Liver (tissue), 9 donors: ENCODE data around the gene SPRYD3. TPM values are rescaled to one million over a fixed set of nuclear protein-coding genes. Genes with fewer than 3 reads are reported as not detected.

Experiments used
- DNase-seq: peaks from one replicate; pipeline ENCODE4 v3.0.0-alpha.2; 2017; ENCODE audit warnings: low spot score
- H3K27ac ChIP-seq, 2 donors: one replicate each; pipeline ENCODE4 v1.7.0; 2013; ENCODE audit warnings: inconsistent platforms in 2 of 2, low read length in 2 of 2, control low read depth in 1 of 2, low read depth in 1 of 2, mild to moderate bottlenecking in 1 of 2
- H3K27me3 ChIP-seq, 4 donors: one replicate each; pipeline versions ENCODE4 v1.6.1 to v1.7.0; 2013; ENCODE audit warnings: low read length in 3 of 4, inconsistent platforms in 1 of 4, mild to moderate bottlenecking in 1 of 4, moderate library complexity in 1 of 4; ENCODE audit not compliant: control insufficient read depth in 4 of 4, insufficient read depth in 4 of 4
- H3K36me3 ChIP-seq, 4 donors: one replicate each; pipeline versions ENCODE4 v1.6.1 to v1.7.0; 2013; ENCODE audit warnings: low read length in 3 of 4, mild to moderate bottlenecking in 3 of 4, low read depth in 1 of 4, moderate library complexity in 1 of 4; ENCODE audit not compliant: control insufficient read depth in 4 of 4, insufficient read depth in 3 of 4
- H3K4me1 ChIP-seq, 4 donors: one replicate each; pipeline versions ENCODE4 v1.6.1 to v1.7.0; 2013; ENCODE audit warnings: low read length in 3 of 4, mild to moderate bottlenecking in 3 of 4, moderate library complexity in 1 of 4; ENCODE audit not compliant: control insufficient read depth in 4 of 4, insufficient read depth in 4 of 4
- H3K4me3 ChIP-seq, 3 donors: one replicate each; pipeline versions ENCODE4 v1.6.1 to v1.7.0; 2013; ENCODE audit warnings: low read length in 3 of 3, control low read depth in 1 of 3, low read depth in 1 of 3, mild to moderate bottlenecking in 1 of 3
- H3K9ac ChIP-seq, 2 donors: one replicate each; pipeline ENCODE4 v1.7.0; 2013; ENCODE audit warnings: low read length in 2 of 2, mild to moderate bottlenecking in 2 of 2, moderate library complexity in 2 of 2, control low read depth in 1 of 2, low read depth in 1 of 2
- H3K9me3 ChIP-seq, 4 donors: one replicate each; pipeline versions ENCODE4 v1.6.1 to v1.7.0; 2013; ENCODE audit warnings: low read length in 3 of 4; ENCODE audit not compliant: control insufficient read depth in 4 of 4
- EGR1 ChIP-seq, 2 donors: IDR thresholded peaks; 2 replicates each; pipeline ENCODE4 v1.6.1; 2016 to 2018; ENCODE audit warnings: antibody characterized with exemption in 2 of 2, low read depth in 2 of 2
- FOXA1 ChIP-seq: IDR thresholded peaks from 2 replicates; pipeline ENCODE4 v1.6.1; 2016; ENCODE audit warnings: antibody characterized with exemption
- FOXA2 ChIP-seq: IDR thresholded peaks from 2 replicates; pipeline ENCODE4 v1.6.1; 2016; ENCODE audit warnings: antibody characterized with exemption
- GABPA ChIP-seq, 2 donors: IDR thresholded peaks in 1 of 2; conservative IDR thresholded peaks in 1 of 2; 2 replicates each; pipeline ENCODE4 v1.6.1; 2016; ENCODE audit warnings: antibody characterized with exemption in 2 of 2, mild to moderate bottlenecking in 1 of 2, moderate library complexity in 1 of 2
- HNF4A ChIP-seq, 2 donors: conservative IDR thresholded peaks; 2 replicates each; pipeline ENCODE4 v1.6.1; 2016; ENCODE audit warnings: antibody characterized with exemption in 2 of 2, mild to moderate bottlenecking in 2 of 2
- HNF4G ChIP-seq: IDR thresholded peaks from 2 replicates; pipeline ENCODE4 v1.6.1; 2016; ENCODE audit warnings: antibody characterized with exemption
- JUND ChIP-seq, 2 donors: IDR thresholded peaks; 2 replicates each; pipeline ENCODE4 v1.6.1; 2016; ENCODE audit warnings: antibody characterized with exemption in 2 of 2
- MAX ChIP-seq: IDR thresholded peaks from 2 replicates; pipeline ENCODE4 v1.6.1; 2016; ENCODE audit warnings: antibody characterized with exemption
- NR2F2 ChIP-seq: IDR thresholded peaks from 2 replicates; pipeline ENCODE4 v1.6.1; 2016; ENCODE audit warnings: antibody characterized with exemption
- RAD21 ChIP-seq, 2 donors: IDR thresholded peaks; 2 replicates each; pipeline ENCODE4 v1.6.1; 2016; ENCODE audit warnings: antibody characterized with exemption in 2 of 2, mild to moderate bottlenecking in 2 of 2
- RXRA ChIP-seq, 2 donors: IDR thresholded peaks; 2 replicates each; pipeline ENCODE4 v1.6.1; 2017 to 2018; ENCODE audit warnings: antibody characterized with exemption in 2 of 2, mild to moderate bottlenecking in 1 of 2
- SP1 ChIP-seq: IDR thresholded peaks from 2 replicates; pipeline ENCODE4 v1.6.1; 2018; ENCODE audit warnings: antibody characterized with exemption, mild to moderate bottlenecking
- TAF1 ChIP-seq: conservative IDR thresholded peaks from 2 replicates; pipeline ENCODE4 v1.6.1; 2016; ENCODE audit warnings: antibody characterized with exemption, mild to moderate bottlenecking
- YY1 ChIP-seq: IDR thresholded peaks from 2 replicates; pipeline ENCODE4 v1.6.1; 2016; ENCODE audit warnings: antibody characterized with exemption, mild to moderate bottlenecking
- WGBS: extraction: QIAGEN DNeasy Blood & Tissue Kit; methylation state at CpG from one replicate; pipeline ENCODE4 v1.1.7; 2013; 5-methylcytosine and 5-hydroxymethylcytosine counted together
- polyA plus RNA-seq, 2 donors: library from polyadenylated mRNA; stranded (reverse) in 1 of 2; unstranded in 1 of 2; fragments of 200-250 nt in 1 of 2; fragments of >200 nt in 1 of 2; fragmentation: Nextera tagmentation in 1 of 2; extraction: Ambion mirVana in 1 of 2; gene quantifications; one replicate each; pipeline versions ENCODE4 v1.2.1 to v1.2.3, GENCODE V29; 2013 to 2015
- total RNA-seq, 2 donors: library from RNA; depleted of rRNA; stranded (reverse); fragments of >200 nt; gene quantifications; one replicate each; pipeline ENCODE4 v1.2.3, GENCODE V29; 2014
- TF ChIP-seq, protein P1 (sequence below): IDR thresholded peaks from 2 replicates; pipeline ENCODE4 v1.6.1; 2016; ENCODE audit warnings: antibody characterized with exemption
- TF ChIP-seq, protein P2 (sequence below): IDR thresholded peaks from 2 replicates; pipeline ENCODE4 v1.6.1; 2016; ENCODE audit warnings: antibody characterized with exemption, mild to moderate bottlenecking
- TF ChIP-seq, protein P3 (sequence below): IDR thresholded peaks from 2 replicates; pipeline ENCODE4 v1.6.1; 2016; ENCODE audit warnings: antibody characterized with exemption
- TF ChIP-seq, protein P4 (sequence below): fragments of 150-350 bp; IDR thresholded peaks from 2 replicates; pipeline ENCODE4 v1.5.1; 2017; ENCODE audit warnings: improper control_type of control experiment, low read depth, low read length; ENCODE audit not compliant: missing input control
- donor health status: healthy.
- donor health status: healthy.
- donor health status: healthy.
- donor health status: healthy.
- donor health status: healthy.

SPRYD3 gene
- total and polyA plus RNA-seq, 4 donors: 6.0 to 20.3 (median 13.3) TPM

DNA sequence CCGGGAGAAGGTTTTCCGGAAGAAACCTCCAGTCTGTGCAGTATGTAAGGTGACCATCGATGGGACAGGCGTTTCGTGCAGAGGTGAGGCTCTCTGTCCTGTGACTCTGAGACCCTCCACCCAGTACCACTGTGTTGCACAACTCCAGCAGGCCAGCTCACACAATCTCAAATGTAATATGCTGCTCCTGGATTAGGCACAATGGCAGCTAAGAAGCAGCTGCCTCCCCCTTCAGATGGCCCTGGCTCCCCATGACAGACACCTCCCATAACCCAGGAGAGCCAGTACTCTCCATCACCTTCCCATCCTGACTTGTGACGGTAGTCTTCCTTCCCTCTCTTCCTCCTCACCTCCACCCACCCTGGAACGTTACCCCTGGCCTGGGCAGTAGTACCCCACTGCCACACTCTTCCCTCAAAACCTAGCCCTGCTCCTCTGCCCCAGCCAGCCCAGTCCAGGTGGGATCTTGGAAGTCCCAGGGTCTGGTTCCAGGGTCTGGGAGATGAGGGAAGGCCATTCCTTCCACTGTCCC is 27.2 kb downstream of the SPRYD3 start:
- peaks cover 9 to 71% (median 45%) of the 10 kb centered on the region in 4 donors for H3K4me1 ChIP-seq
- no peak for DNase-seq

More for the DNA sequence above, 27.2 kb downstream of the SPRYD3 start:
- peak overlapping the region; percentile 94 to 98 for H3K27ac ChIP-seq
- H3K36me3 ChIP-seq: peaks cover 3 to 13% (median 10%) of the 10 kb centered on the region in 4 donors
- TF ChIP-seq, protein P1, sequence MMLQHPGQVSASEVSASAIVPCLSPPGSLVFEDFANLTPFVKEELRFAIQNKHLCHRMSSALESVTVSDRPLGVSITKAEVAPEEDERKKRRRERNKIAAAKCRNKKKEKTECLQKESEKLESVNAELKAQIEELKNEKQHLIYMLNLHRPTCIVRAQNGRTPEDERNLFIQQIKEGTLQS: no peak
- TF ChIP-seq, protein P2, sequence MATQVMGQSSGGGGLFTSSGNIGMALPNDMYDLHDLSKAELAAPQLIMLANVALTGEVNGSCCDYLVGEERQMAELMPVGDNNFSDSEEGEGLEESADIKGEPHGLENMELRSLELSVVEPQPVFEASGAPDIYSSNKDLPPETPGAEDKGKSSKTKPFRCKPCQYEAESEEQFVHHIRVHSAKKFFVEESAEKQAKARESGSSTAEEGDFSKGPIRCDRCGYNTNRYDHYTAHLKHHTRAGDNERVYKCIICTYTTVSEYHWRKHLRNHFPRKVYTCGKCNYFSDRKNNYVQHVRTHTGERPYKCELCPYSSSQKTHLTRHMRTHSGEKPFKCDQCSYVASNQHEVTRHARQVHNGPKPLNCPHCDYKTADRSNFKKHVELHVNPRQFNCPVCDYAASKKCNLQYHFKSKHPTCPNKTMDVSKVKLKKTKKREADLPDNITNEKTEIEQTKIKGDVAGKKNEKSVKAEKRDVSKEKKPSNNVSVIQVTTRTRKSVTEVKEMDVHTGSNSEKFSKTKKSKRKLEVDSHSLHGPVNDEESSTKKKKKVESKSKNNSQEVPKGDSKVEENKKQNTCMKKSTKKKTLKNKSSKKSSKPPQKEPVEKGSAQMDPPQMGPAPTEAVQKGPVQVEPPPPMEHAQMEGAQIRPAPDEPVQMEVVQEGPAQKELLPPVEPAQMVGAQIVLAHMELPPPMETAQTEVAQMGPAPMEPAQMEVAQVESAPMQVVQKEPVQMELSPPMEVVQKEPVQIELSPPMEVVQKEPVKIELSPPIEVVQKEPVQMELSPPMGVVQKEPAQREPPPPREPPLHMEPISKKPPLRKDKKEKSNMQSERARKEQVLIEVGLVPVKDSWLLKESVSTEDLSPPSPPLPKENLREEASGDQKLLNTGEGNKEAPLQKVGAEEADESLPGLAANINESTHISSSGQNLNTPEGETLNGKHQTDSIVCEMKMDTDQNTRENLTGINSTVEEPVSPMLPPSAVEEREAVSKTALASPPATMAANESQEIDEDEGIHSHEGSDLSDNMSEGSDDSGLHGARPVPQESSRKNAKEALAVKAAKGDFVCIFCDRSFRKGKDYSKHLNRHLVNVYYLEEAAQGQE: no peak
- TF ChIP-seq, protein P3, sequence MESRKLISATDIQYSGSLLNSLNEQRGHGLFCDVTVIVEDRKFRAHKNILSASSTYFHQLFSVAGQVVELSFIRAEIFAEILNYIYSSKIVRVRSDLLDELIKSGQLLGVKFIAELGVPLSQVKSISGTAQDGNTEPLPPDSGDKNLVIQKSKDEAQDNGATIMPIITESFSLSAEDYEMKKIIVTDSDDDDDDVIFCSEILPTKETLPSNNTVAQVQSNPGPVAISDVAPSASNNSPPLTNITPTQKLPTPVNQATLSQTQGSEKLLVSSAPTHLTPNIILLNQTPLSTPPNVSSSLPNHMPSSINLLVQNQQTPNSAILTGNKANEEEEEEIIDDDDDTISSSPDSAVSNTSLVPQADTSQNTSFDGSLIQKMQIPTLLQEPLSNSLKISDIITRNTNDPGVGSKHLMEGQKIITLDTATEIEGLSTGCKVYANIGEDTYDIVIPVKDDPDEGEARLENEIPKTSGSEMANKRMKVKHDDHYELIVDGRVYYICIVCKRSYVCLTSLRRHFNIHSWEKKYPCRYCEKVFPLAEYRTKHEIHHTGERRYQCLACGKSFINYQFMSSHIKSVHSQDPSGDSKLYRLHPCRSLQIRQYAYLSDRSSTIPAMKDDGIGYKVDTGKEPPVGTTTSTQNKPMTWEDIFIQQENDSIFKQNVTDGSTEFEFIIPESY: no peak
- no peak for TF ChIP-seq RAD21 (IDR thresholded peaks at IDR 0.05)
- no peak for TF ChIP-seq FOXA2
- no peak for TF ChIP-seq NR2F2
- TF ChIP-seq MAX: no peak
- no peak for TF ChIP-seq GABPA (IDR thresholded peaks at IDR 0.05 in 1 of 2, conservative IDR thresholded peaks at IDR 0.05 in 1 of 2)
- TF ChIP-seq TAF1: no peak
- TF ChIP-seq JUND (IDR thresholded peaks at IDR 0.05): no peak
- no peak for TF ChIP-seq SP1
- TF ChIP-seq RXRA (IDR thresholded peaks at IDR 0.05): no peak
- no peak for TF ChIP-seq YY1
- no peak for TF ChIP-seq EGR1 (IDR thresholded peaks at IDR 0.05; ENCODE audit: low read depth in 2 of 2)
- TF ChIP-seq HNF4A (conservative IDR thresholded peaks at IDR 0.05): no peak
- TF ChIP-seq HNF4G: no peak
- TF ChIP-seq, protein P4, sequence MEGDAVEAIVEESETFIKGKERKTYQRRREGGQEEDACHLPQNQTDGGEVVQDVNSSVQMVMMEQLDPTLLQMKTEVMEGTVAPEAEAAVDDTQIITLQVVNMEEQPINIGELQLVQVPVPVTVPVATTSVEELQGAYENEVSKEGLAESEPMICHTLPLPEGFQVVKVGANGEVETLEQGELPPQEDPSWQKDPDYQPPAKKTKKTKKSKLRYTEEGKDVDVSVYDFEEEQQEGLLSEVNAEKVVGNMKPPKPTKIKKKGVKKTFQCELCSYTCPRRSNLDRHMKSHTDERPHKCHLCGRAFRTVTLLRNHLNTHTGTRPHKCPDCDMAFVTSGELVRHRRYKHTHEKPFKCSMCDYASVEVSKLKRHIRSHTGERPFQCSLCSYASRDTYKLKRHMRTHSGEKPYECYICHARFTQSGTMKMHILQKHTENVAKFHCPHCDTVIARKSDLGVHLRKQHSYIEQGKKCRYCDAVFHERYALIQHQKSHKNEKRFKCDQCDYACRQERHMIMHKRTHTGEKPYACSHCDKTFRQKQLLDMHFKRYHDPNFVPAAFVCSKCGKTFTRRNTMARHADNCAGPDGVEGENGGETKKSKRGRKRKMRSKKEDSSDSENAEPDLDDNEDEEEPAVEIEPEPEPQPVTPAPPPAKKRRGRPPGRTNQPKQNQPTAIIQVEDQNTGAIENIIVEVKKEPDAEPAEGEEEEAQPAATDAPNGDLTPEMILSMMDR: no peak
- TF ChIP-seq FOXA1: no peak
- no peaks in the 10 kb centered on the region for H3K27me3 ChIP-seq
- peak overlapping the region; percentile 31 to 66 for H3K9ac ChIP-seq
- H3K9me3 ChIP-seq: no peaks in the 10 kb centered on the region
- WGBS: 20% methylated on average over 7 of the region's 7 CpGs
- H3K4me3 ChIP-seq: peak overlapping the region; percentile 80 to 94 (median 87)
